ENCODE results near the gene CD3E.
A peak's percentile ranks its signal among the peaks of the same experiment; 100 is the strongest.
"Not testable (repeated sequence)": the region's sequence is repeated elsewhere in the genome, so short reads cannot be mapped to it uniquely, and the experiment has no call there.

The CD3E gene

DNA sequence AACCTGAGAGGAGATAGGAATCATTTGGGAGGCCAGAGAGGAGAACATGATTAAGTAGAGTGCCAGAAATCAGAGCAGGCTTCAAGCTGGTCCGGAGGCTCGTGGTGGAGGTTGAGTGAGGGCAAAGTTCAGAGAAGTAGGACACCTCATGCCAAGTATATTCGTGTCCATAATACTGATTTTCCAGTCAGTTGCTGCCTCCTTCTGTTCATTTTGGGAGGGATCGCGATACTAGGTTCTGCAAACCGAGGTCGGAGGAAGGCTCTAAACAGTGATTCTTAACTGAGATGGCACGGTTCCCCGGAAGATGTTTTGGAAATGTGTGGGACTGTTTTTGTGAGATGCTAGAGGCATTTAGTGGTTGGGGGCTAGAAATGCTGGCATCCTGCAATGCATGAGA, 13.6 kb upstream of the CD3E start:
- DNase-seq = peak in 1 of 51 donors; percentile 0

DNA sequence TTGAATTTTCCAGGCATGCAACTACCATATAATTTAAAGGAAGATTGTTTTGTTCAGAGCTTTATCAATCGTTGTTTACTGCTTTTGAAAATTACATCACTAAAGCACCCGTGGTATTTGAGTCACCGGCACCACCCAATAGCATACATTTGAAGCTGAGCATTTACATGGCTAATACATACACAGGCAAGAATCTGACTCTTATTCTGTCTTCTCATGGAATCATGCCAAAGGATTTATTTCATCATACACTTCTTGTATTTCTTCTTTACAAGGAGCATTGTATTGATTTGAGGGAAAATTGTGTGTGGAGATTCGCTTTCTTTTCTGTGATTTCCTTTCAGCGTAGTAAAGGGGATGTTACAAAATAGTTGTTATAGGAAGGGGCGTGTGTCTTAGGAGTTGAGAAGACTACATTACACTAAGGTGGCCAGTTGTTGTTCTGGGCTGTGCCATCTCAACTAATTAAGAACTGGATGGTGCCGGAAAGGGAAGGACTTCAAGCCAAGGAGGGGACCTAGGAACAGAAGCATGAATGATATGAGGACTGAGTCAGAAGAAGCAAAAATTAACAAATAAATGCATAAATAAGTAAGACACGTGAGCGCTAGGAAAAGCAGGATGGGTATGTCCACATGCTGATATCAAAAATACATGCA, 12.9 kb upstream of the CD3E start:
- DNase-seq = no peak

DNA sequence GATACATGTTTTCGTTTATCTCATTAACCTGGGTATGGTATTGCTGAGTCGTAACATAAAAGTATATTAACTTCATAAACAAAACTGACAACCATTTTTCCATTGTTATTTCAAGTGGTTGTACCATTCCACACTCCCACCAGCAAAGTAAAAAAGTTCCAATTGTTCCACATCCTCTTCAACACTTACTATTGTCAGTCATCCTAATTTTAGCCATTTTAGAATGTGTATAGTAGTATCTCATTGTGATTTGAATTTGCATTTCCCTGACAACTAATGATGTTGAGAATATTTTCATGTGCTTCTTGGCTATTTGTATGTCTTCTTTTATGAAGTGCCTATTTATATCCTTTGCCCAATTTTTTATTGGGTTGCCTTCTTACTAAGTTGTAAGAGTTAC, 10.5 kb upstream of the CD3E start:
- DNase-seq = no peak

DNA sequence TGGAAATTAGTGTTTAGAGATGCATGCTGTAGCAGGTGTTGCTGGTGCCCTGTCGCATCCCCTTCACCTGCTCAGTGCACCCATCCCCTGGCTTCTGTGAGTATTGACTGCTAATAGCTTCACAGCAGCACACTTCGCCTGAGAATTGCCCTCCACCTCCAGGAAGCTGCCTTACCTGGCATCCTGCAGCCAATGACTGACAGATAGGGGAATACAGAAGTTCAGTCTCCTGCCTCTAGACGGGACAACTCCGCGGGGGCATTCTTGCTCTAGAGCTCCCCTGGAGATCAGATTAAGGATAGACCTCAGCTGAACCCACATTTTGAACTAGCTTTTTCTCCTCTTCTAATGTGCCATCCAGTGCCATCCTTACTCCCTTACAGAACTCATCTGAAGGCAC, 9.3 kb upstream of the CD3E start:
- DNase-seq = no peak

DNA sequence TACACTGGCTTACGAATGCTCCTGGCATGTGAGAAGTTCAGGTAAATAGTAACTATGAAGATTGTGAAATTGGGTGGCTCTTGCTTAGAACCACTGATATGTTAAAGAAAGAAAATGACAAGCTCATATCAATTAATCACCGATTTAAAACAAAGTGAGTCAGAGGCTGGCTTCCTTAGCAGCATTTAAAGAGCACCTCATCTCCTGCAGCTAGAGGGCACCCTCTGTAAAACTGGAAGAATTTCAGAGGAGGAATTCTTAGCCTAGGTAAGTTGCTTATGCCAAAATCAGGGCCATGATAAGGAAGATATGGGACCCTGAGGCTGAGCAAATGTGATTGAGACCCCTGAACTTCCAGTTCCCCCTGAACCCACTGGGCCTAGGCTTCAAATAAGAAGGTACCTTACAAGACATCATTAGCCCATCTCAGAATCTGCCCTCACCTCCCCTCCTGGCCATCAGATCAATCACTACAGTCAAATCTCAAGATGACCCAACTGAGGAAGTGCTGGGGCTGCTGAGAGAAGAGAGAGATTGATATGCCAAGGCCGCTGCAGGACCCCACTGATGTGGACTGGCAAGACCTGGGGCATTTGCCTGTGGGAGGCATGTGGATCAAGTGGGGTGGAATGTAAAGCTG, 8.6 kb upstream of the CD3E start:
- no peak for DNase-seq

DNA sequence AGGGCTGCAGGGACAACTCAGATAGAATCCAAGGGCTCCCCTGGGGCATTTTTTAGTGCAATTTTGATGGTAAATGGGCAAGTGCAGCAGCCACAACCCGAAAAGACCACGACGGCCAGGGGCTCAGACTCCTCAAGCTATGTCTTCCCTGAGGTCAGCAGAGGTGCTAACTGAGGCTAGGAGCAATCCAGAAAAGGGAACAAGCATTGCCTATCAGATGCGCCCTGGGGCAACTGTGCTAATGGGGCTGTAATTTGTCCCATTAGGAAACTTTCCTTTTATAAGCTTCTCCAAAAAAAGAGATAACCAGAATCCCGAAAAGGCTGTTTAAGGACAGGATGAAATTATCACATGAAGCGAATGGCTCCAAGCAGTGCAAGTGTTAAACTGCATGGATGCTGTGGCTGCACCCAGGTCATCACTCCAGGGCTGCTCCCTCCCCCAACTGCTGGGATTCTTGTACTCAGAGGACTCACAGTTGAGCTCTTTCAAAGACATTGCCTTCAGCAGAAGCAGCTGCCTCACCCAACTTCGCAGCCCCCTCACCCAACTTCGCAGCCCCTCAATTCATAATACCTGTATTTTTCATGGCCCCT, 2.8 kb upstream of the CD3E start:
- DNase-seq = no peak

DNA sequence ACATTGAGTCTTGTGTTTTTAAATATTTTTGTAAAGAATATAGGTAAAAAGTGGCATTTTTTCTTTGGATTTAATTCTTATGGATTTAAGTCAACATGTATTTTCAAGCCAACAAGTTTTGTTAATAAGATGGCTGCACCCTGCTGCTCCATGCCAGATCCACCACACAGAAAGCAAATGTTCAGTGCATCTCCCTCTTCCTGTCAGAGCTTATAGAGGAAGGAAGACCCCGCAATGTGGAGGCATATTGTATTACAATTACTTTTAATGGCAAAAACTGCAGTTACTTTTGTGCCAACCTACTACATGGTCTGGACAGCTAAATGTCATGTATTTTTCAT, 333 bp upstream of the CD3E start:
- no peak for DNase-seq

DNA sequence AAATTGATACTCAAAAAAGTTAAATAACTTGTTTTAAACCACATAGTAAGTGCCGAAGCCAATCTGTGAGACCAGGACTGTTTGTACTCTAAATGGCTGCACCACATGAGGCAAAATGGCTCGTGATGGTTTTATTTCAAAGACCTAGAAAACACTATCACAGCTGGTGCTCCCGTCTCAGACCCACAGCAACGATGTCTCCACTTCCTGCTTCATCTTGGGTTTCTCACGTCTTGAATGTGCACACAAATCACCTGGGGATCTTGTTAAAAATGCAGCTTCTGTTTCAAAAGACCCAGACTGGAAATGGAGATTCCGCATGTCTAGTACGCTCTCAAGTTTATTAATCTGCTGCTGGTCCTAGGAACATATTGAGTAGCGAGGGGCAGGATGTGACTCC, 1.2 kb downstream of the CD3E start:
- no peak for DNase-seq

DNA sequence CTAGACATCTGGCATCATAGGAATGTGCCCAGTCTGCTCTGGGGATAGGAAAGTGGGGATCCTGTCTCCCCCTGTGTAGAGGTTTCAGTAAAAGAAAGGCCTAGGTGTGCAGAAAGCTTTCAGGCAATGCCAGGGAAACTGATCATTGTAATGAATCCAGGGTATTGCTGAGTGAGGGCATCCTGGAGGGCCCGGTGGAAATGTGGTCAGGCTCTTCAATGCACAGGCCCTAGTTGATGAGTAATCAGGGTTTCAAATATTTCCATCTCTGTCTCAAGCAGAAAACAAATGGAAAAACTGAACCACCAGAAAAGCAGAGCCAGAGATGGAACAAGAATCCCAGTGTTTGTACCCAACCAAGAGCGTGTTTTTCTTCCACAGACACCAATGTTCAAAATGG, 2.0 kb downstream of the CD3E start:
- DNase-seq = no peak

DNA sequence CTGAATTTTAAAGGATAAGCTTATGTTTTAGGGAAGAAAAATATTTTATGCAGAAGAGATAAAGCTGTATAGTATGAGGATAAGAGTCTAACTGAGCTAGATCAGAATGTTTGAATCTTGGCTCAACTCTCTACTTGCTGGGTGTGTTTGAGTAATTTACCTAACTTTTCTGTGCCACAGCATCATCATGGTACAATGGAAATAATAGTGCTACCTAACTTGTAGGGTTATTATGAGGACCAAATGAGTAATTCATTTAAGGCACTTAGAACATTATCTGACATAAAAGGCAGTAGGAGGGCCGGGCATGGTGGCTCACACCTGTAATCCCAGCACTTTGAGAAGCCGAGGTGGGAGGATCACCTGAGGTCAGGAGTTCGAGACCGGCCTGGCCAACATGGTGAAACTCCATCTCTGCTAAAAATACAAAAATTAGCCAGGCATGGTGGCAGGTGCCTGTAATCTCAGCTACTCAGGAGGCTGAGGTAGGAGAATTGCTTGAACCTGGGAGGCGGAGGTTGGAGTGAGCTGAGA, 4.5 kb downstream of the CD3E start:
- DNase-seq = not testable (repeated sequence)

DNA sequence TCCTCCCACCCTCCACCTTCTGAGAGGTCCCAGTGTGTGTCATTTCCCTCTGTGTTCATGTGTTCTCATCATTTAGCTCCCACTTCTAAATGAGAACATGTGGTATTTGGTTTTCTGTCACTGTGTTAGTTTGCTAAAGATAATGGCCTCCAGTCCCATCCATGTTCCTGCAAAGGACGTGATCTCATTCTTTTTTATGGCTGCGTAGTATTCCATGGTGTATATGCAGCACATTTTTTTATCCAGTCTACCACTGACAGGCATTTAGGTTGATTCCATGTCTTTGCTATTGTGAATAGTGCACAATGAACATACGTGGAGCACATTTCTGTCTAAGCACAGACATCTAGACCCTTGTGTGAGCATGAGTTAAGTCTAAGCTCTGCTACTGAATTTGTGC, 5.7 kb downstream of the CD3E start:
- DNase-seq = no peak

DNA sequence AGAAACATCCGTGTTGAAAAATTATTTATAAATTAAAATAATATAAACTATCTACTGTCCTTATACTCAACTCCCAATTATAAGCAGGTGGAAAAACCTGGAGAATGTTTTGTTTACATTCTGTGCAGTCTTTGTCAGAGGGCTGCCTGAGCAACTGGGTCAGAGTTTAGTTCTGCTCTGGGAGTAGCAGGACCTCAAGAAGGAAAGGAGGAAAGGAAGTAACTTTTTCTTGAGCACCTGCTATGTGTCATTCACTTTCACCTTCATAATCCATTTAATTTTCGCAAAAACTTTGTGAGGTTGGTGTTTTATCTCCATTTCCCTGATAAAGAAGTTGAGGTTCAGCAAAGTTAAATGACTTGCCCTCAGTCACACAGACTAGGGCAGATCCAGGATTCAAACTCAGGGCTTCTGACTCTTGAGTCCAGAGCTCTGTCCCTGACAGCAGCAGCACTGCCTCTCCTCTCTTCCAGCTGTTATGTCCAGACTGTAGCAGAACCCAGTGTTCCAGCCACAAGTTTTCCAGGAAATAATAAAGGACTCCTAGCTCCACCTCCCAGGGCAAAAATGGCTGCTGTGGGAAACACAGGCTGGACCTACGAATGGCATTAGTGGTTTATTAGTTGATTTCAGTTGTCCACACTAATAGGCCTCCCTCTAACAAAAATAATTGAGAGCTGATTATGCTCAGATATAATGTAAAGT, 6.4 kb downstream of the CD3E start:
- DNase-seq = no peak

DNA sequence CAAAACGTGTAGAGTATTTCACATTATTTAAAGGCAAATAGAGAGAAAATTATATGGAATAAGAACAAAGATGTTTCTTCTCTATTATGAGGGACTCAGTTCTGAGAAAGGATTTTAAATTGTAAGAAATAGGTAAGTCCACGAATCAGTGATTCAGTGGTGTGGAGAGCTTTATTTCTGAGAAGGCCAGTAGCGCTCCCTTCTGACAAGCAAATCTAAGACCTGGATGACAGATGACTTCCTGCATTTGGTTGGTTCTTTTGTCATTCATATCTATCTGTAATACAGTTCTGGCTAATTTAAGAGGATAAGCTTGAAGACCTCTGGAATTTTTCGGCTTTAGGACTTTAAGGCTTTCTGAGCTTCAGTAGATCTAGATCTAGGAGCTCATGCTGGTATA, 7.0 kb downstream of the CD3E start:
- DNase-seq = no peak

DNA sequence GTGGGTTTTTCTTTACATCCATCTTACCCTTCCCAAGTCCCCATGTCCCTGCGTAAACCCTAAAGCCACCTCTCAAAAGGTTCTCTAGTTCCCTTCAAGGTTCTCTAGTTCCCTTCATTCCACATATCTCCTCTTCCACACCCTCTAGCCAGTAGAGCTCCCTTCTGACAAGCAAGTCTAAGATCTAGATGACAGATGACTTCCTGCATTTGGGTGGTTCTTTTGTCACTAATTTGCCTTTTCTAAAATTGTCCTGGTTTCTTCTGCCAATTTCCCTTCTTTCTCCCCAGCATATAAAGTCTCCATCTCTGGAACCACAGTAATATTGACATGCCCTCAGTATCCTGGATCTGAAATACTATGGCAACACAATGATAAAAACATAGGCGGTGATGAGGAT, 7.8 kb downstream of the CD3E start:
- no peak for DNase-seq

DNA sequence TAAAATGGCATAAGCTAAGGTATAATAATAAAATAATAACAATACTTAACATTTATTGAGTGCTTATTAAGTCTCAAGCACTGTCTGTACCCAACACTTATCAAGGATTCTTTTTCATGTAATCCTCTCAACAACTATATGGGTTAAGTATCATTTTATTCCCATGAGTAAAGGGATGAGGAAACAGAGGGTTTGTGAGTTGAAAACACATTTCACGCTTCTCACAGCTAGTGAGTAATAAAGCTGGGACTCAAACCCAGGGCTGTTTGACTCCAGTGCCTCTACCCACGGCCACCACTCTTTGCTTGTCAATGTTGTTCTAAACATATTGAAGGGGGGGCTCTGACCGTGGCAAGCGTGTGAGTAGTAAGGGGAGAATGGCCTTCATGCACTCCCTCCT, 8.7 kb downstream of the CD3E start:
- DNase-seq = no peak

DNA sequence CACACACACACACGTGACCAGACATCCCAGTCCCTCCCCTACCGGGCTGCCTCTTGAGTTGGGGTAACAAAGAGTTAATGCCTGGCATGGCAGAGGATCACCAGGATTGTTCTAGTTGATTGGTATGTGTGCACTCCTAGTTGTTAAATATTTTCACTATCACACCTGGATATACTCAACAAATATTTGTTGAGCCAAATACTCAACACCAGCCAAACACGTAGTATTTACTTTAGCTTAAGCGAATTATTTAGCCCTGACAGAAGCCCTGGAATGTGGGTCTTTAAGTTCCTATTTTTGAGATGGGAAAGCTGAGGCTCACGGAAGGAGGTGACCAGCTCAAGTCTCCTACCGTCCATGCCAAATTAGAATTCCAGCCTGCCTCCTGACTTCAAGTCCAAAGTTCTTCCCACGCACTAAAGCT, 10.5 kb downstream of the CD3E start:
- DNase-seq = no peak

DNA sequence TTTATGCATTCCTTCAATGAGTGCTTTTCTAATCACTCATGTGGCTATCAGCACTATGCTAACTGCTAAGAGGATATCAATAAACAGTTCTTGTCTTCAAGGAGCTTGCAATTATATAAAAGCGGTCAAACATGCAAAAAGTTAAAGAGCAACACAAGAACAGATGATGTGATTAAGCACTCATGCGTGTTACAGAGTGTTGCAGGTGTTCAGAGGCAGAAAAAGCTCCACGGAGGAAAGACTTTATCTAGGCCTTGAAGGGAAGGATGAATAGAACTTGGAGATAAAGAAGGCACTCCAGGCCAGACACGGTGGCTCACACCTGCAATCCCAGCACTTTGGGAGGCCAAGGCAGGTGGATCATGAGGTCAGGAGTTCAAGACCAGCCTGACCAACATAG, 13.6 kb downstream of the CD3E start:
- DNase-seq = no peak

DNA sequence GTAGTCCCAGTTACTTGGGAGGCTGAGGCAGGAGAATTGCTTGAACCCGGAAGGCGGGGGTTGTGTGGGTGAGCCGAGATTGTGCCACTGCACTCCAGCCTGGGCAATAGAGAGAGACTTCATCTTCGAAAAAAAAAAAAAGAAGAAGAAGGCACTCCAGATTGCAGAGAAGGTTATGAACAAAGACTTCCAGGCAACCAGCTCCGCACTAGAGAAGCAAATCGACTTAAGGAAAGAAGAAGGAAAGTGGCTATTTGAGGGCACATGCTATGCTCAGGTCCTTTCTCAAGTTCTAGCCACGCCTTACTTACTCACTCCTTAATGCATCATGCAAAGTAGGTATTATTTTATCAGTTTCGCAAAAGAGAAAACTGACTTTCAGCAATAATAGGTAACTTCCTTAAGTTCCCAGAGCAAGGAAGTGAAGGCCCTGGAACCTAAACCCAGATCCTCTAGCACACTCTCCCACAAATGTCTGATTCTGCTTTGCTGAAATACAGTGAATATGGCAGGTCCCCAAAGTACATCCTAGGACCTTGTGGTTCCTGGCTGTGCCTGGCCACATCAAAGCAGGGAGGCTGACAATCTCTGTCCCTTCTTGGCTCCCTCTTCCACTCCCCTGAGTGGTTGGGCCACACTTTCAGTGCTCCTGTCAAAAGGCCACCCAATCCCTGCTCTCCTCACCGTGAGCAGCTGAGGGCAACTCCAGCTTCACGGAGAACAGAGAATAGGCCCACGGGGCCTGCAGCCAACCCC, 14.2 kb downstream of the CD3E start:
- no peak for DNase-seq

DNA sequence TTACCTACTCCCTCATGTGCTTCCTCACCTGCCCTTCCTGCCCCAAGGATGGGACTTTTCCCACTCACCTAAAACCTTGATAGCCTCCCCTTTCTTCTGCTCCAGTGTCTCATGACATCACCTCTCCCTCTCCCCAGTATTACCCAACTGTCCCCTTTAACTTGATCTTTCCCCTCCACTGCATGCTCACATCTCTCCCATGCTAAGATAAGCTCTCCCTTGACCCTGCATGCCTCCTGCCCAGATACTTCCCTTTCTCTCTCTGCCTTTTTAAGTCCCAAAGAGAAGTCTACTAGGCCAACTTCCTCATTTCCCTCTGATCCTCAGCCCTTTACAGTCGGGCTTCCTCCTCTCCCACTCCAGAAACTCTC, 14.8 kb downstream of the CD3E start:
- DNase-seq = no peak

DNA sequence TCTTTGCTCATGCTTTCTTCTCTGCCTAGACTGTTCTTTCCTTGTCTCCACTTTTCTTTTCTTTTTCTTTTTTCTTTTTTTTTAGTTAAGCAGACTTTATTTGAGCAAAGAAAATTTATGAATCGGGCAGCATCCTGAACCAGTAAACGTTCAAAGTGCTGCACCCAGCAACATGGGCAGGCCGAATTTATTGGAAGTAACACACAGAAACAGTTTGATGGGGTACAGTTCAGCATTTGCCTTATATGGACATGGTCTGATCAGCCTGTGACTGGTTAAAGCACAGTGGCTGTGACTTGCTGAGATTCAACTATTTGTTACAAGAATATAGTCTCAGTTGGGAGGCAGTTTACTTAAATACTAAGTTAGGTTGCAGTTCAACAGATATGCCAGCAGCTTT, 16.0 kb downstream of the CD3E start:
- no peak for DNase-seq

DNA sequence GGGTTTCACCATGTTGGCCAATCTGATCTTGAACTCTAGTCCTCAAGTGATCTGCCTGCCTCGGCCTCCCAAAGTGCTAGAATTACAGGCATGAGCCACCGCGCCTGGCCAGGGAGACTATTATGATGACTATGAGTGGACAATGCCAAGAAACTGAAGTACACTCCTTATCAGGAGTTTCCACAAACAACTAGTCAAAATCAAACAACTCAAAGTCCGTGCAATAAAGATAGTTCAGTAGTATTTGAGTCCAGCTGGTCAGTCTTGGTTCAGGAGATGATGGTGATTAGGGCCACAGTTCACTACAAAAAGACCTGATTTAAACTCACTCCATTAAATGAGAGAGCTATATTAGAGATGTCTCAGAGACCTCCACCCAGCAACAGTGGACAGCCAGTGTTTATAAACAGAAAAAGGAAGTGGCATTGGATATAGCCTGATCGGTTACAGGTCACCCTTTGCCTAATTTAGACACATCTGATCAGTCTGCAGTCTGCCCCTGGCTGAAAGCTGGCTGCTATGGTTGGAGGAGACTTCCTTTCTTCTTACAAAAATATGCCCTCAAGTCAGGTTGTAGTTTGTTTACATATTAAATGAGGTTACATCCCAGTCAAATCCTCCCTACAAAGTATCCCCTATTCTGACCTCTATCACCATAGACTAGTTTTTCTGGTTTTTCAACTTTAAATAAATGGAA, 17.0 kb downstream of the CD3E start:
- DNase-seq = no peak
